ENCODE measurements around the gene CDH4. TPM values are rescaled to one million over a fixed set of nuclear protein-coding genes. Genes with fewer than 3 reads are reported as not detected.

CDH4 gene
- total and polyA plus RNA-seq, 2 donors (not counting 3 experiments of a cell fraction or from before 2014, with no cell fraction given): 0.17 to 0.51 TPM

DNA sequence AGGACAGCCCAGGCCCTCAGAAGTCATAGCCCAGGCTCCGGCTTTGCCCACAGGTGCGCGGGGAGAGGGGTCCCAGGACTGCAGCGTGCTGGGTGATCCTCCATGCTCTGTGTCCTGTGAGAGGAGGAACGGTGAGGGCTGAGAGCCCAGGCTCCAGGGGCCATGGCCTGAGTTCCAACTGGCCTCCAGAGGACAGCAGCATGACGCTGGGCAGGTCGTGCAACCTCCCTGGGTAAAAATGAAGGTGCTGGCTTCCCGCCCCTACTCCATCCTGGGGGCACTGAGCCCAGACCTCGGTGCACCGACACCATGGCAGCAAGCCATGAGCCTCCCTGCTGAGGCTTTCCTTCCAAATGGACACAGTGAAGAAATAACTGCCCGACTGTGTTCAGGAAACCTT, 508.3 kb downstream of the CDH4 start:
- no peak for TF ChIP-seq EZH2 (IDR thresholded peaks at IDR 0.05; ENCODE audit: borderline replicate concordance, low read depth, low read length, severe bottlenecking)
- TF ChIP-seq, protein P1, sequence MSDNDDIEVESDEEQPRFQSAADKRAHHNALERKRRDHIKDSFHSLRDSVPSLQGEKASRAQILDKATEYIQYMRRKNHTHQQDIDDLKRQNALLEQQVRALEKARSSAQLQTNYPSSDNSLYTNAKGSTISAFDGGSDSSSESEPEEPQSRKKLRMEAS (IDR thresholded peaks at IDR 0.05; ENCODE audit: insufficient read depth, insufficient read length): no peak
- TF ChIP-seq GATA2 (IDR thresholded peaks at IDR 0.05; ENCODE audit: insufficient read depth, insufficient read length, low read depth, low read length): no peak
- no peak for TF ChIP-seq FOS (IDR thresholded peaks at IDR 0.05; ENCODE audit: borderline replicate concordance, insufficient read depth, low read length)
- TF ChIP-seq POLR2A (IDR thresholded peaks at IDR 0.05; ENCODE audit: low read depth, low read length): no peak
- no peaks in the 10 kb centered on the region for H3K27me3 ChIP-seq (ENCODE audit: control insufficient read depth in 2 of 2, insufficient read depth in 2 of 2, low read length in 2 of 2)
- DNase-seq (ENCODE audit: low read depth, low spot score): no peak
- no peaks in the 10 kb centered on the region for H3K79me2 ChIP-seq (ENCODE audit: control insufficient read depth, insufficient read depth, low read length)
- H3K9ac ChIP-seq (replicated peaks; ENCODE audit: extremely low read depth, insufficient read depth, low read length): no peak overlapping the region
- H2AFZ ChIP-seq (ENCODE audit: low read depth, low read length): no peak overlapping the region
- POLR2A ChIA-PET: no interaction called here
- H3K9me1 ChIP-seq (replicated peaks; ENCODE audit: control insufficient read depth, extremely low read depth, insufficient read depth, low read length): no peaks in the 10 kb centered on the region
- no peaks in the 10 kb centered on the region for H4K20me1 ChIP-seq (replicated peaks; ENCODE audit: control insufficient read depth, extremely low read depth, insufficient read depth, low read length)
- H3K27ac ChIP-seq (ENCODE audit: insufficient read depth, low read depth, low read length): no peak overlapping the region
- CTCF ChIA-PET: no interaction called here
- no peak overlapping the region for H3K4me3 ChIP-seq (replicated peaks in 1 of 3; ENCODE audit: insufficient read depth in 1 of 3, low read depth in 1 of 3, low read length in 3 of 3)
- intact Hi-C loops (cut with micrococcal nuclease): no loop called here
- no peak for FAIRE-seq
- H3K9me3 ChIP-seq (replicated peaks; ENCODE audit: control insufficient read depth, insufficient read depth, low read length): no peaks in the 10 kb centered on the region
- H3K4me1 ChIP-seq (ENCODE audit: control insufficient read depth, extremely low read depth, insufficient read depth, low read length): no peaks in the 10 kb centered on the region
- H3K36me3 ChIP-seq (ENCODE audit: control insufficient read depth in 2 of 2, extremely low read depth in 1 of 2, insufficient read depth in 2 of 2, low read length in 2 of 2): no peaks in the 10 kb centered on the region
- no peak overlapping the region for H3K4me2 ChIP-seq (ENCODE audit: insufficient read depth, low read length)
- dilution Hi-C loops (cut with MboI; ENCODE audit: extremely low pct_ligation_motif_present, low sequenced_read_pairs): no loop called here
- BruUV-seq (replicated peaks): no TSS peak

DNA sequence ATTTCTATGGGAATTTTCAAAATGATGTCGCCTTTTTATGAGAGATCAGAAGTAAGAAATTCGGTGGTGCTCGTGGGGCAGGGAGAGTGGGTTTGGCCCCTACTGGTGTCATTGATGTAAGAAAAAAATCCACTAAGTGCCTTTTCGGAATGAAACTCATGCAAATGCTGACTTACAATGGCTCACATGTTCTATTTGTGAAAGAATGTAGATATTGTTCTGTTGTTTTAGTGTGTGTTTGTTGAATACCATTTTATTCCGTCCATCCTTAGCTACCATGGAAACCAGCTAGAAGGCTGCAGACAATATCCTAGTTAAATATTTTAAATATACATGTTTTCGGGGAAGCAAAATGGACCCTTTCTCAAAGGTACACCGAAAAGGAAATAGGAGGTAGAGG, 508.7 kb downstream of the CDH4 start:
- intact Hi-C loops (cut with micrococcal nuclease): no loop called here
- ChIA-PET CTCF (no interaction called here), POLR2A (no interaction called here)
- no peaks in the 10 kb centered on the region for H3K4me1 ChIP-seq (ENCODE audit: control insufficient read depth, extremely low read depth, insufficient read depth, low read length)
- dilution Hi-C loops (cut with MboI; ENCODE audit: extremely low pct_ligation_motif_present, low sequenced_read_pairs): no loop called here
- DNase-seq (ENCODE audit: low read depth, low spot score): no peak
- H3K4me2 ChIP-seq (ENCODE audit: insufficient read depth, low read length): no peak overlapping the region
- no peaks in the 10 kb centered on the region for H4K20me1 ChIP-seq (replicated peaks; ENCODE audit: control insufficient read depth, extremely low read depth, insufficient read depth, low read length)
- H3K9me3 ChIP-seq (replicated peaks; ENCODE audit: control insufficient read depth, insufficient read depth, low read length): no peaks in the 10 kb centered on the region
- FAIRE-seq: no peak
- no peaks in the 10 kb centered on the region for H3K27me3 ChIP-seq (ENCODE audit: control insufficient read depth in 2 of 2, insufficient read depth in 2 of 2, low read length in 2 of 2)
- no TSS peak for BruUV-seq (replicated peaks)
- H3K4me3 ChIP-seq (replicated peaks in 1 of 3; ENCODE audit: insufficient read depth in 1 of 3, low read depth in 1 of 3, low read length in 3 of 3): no peak overlapping the region
- H3K9me1 ChIP-seq (replicated peaks; ENCODE audit: control insufficient read depth, extremely low read depth, insufficient read depth, low read length): no peaks in the 10 kb centered on the region
- H3K27ac ChIP-seq (ENCODE audit: insufficient read depth, low read depth, low read length): no peak overlapping the region
- no peak overlapping the region for H3K9ac ChIP-seq (replicated peaks; ENCODE audit: extremely low read depth, insufficient read depth, low read length)
- no peak overlapping the region for H2AFZ ChIP-seq (ENCODE audit: low read depth, low read length)
- H3K79me2 ChIP-seq (ENCODE audit: control insufficient read depth, insufficient read depth, low read length): no peaks in the 10 kb centered on the region
- H3K36me3 ChIP-seq (ENCODE audit: control insufficient read depth in 2 of 2, extremely low read depth in 1 of 2, insufficient read depth in 2 of 2, low read length in 2 of 2): no peaks in the 10 kb centered on the region
- TF ChIP-seq MYC (IDR thresholded peaks at IDR 0.05; ENCODE audit: low read depth, low read length) (no peak), FOS (IDR thresholded peaks at IDR 0.05; ENCODE audit: borderline replicate concordance, insufficient read depth, low read length) (no peak), EZH2 (IDR thresholded peaks at IDR 0.05; ENCODE audit: borderline replicate concordance, low read depth, low read length, severe bottlenecking) (no peak), JUN (IDR thresholded peaks at IDR 0.05; ENCODE audit: borderline replicate concordance, insufficient read depth, insufficient read length, low read depth) (no peak), POLR2AphosphoS5 (IDR thresholded peaks at IDR 0.05; ENCODE audit: insufficient read depth, low read depth, low read length) (no peak), GATA2 (IDR thresholded peaks at IDR 0.05; ENCODE audit: insufficient read depth, insufficient read length, low read depth, low read length) (no peak), POLR2A (IDR thresholded peaks at IDR 0.05; ENCODE audit: low read depth, low read length) (no peak)
- TF ChIP-seq, protein P1 (IDR thresholded peaks at IDR 0.05; ENCODE audit: insufficient read depth, insufficient read length): no peak
- TF ChIP-seq, protein P2, sequence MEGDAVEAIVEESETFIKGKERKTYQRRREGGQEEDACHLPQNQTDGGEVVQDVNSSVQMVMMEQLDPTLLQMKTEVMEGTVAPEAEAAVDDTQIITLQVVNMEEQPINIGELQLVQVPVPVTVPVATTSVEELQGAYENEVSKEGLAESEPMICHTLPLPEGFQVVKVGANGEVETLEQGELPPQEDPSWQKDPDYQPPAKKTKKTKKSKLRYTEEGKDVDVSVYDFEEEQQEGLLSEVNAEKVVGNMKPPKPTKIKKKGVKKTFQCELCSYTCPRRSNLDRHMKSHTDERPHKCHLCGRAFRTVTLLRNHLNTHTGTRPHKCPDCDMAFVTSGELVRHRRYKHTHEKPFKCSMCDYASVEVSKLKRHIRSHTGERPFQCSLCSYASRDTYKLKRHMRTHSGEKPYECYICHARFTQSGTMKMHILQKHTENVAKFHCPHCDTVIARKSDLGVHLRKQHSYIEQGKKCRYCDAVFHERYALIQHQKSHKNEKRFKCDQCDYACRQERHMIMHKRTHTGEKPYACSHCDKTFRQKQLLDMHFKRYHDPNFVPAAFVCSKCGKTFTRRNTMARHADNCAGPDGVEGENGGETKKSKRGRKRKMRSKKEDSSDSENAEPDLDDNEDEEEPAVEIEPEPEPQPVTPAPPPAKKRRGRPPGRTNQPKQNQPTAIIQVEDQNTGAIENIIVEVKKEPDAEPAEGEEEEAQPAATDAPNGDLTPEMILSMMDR (IDR thresholded peaks at IDR 0.05; ENCODE audit: extremely low read depth in 1 of 2, insufficient read depth in 1 of 2, low read depth in 1 of 2, low read length in 2 of 2): no peak

Measured in endothelial cell of umbilical vein (primary cell).